Measurements from ENCODE around the gene BRPF1.

Gene BRPF1

GRCh38 chr3:9731206-9732079, at the start of gene BRPF1:
BRPF1 (plus strand) TSS chr3:9731735; CDS start chr3:9734141, 2,406 bp downstream.
- TF ChIP-seq FOXM1 (IDR thresholded peaks at IDR 0.05; ENCODE audit: borderline replicate concordance, low read depth): no peak
- 0 out of 2 replicates have a peak, but pooled peaks have one; percentile 44 for TF ChIP-seq YY1 (IDR thresholded peaks at IDR 0.05; ENCODE audit: low read depth)
- TF ChIP-seq RAD21 (IDR thresholded peaks at IDR 0.05; ENCODE audit: low read depth): no peak
- peak; percentile 70 for TF ChIP-seq EP300 (IDR thresholded peaks at IDR 0.05; ENCODE audit: borderline replicate concordance)
- TF ChIP-seq TAF1 (IDR thresholded peaks at IDR 0.05; ENCODE audit: low read depth): peak; percentile 83
- TF ChIP-seq CEBPB (IDR thresholded peaks at IDR 0.05): no peak
- TF ChIP-seq TEAD4 (IDR thresholded peaks at IDR 0.05): no peak
- TF ChIP-seq TCF12 (IDR thresholded peaks at IDR 0.05; ENCODE audit: low read depth): peak; percentile 33; the same call in 1 of the 2 replicates
- TF ChIP-seq, protein P1, sequence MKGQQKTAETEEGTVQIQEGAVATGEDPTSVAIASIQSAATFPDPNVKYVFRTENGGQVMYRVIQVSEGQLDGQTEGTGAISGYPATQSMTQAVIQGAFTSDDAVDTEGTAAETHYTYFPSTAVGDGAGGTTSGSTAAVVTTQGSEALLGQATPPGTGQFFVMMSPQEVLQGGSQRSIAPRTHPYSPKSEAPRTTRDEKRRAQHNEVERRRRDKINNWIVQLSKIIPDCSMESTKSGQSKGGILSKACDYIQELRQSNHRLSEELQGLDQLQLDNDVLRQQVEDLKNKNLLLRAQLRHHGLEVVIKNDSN (IDR thresholded peaks at IDR 0.05): peak; percentile 39; the same call in 1 of the 2 replicates
- TF ChIP-seq CREB1 (IDR thresholded peaks at IDR 0.05; ENCODE audit: low read depth): peak; percentile 56; the same call in 1 of the 2 replicates
- TF ChIP-seq ZBTB7A (IDR thresholded peaks at IDR 0.05; ENCODE audit: low read depth): peak; percentile 75; the same call in 1 of the 2 replicates
- TF ChIP-seq MAX (IDR thresholded peaks at IDR 0.05): peak; percentile 70

GRCh38 chr3:9682096-9682495, 49.4 kb upstream of the BRPF1 start:
- TF ChIP-seq, protein P1 (IDR thresholded peaks at IDR 0.05): no peak
- TF ChIP-seq NFIC (IDR thresholded peaks at IDR 0.05) (no peak), FOXM1 (IDR thresholded peaks at IDR 0.05; ENCODE audit: borderline replicate concordance, low read depth) (no peak), TCF12 (IDR thresholded peaks at IDR 0.05; ENCODE audit: low read depth) (no peak), CREB1 (IDR thresholded peaks at IDR 0.05; ENCODE audit: low read depth) (no peak), TAF1 (IDR thresholded peaks at IDR 0.05; ENCODE audit: low read depth) (no peak), EP300 (IDR thresholded peaks at IDR 0.05; ENCODE audit: borderline replicate concordance) (no peak), TEAD4 (IDR thresholded peaks at IDR 0.05) (no peak), REST (IDR thresholded peaks at IDR 0.05; ENCODE audit: low read depth) (no peak), YY1 (IDR thresholded peaks at IDR 0.05; ENCODE audit: low read depth) (no peak), MAX (IDR thresholded peaks at IDR 0.05) (no peak), RAD21 (IDR thresholded peaks at IDR 0.05; ENCODE audit: low read depth) (no peak), CEBPB (IDR thresholded peaks at IDR 0.05) (no peak)

- no peak for TF ChIP-seq FOXM1 (IDR thresholded peaks at IDR 0.05; ENCODE audit: borderline replicate concordance, low read depth)
- no peak for TF ChIP-seq CREB1 (IDR thresholded peaks at IDR 0.05; ENCODE audit: low read depth)
- TF ChIP-seq EGR1 (IDR thresholded peaks at IDR 0.05): no peak
- TF ChIP-seq, protein P1 (IDR thresholded peaks at IDR 0.05): no peak
- no peak for TF ChIP-seq NFIC (IDR thresholded peaks at IDR 0.05)
Observed at GRCh38 chr3:9683426-9683825, 48.1 kb upstream of the BRPF1 start.

GRCh38 chr3:9685216-9686049, 46.1 kb upstream of the BRPF1 start:
- TF ChIP-seq TCF12 (IDR thresholded peaks at IDR 0.05; ENCODE audit: low read depth): no peak
- no peak for TF ChIP-seq CREB1 (IDR thresholded peaks at IDR 0.05; ENCODE audit: low read depth)
- TF ChIP-seq YY1 (IDR thresholded peaks at IDR 0.05; ENCODE audit: low read depth): no peak
- TF ChIP-seq CEBPB (IDR thresholded peaks at IDR 0.05): no peak
- TF ChIP-seq, protein P1 (IDR thresholded peaks at IDR 0.05): no peak
- TF ChIP-seq TEAD4 (IDR thresholded peaks at IDR 0.05): no peak
- no peak for TF ChIP-seq ZBTB7A (IDR thresholded peaks at IDR 0.05; ENCODE audit: low read depth)
- TF ChIP-seq EP300 (IDR thresholded peaks at IDR 0.05; ENCODE audit: borderline replicate concordance): no peak
- TF ChIP-seq REST (IDR thresholded peaks at IDR 0.05; ENCODE audit: low read depth): no peak
- no peak for TF ChIP-seq NFIC (IDR thresholded peaks at IDR 0.05)
- no peak for TF ChIP-seq TAF1 (IDR thresholded peaks at IDR 0.05; ENCODE audit: low read depth)
- no peak for TF ChIP-seq RAD21 (IDR thresholded peaks at IDR 0.05; ENCODE audit: low read depth)
- no peak for TF ChIP-seq MAX (IDR thresholded peaks at IDR 0.05)

Measured in Ishikawa (cell line).